Right hindlimb (tissue), 1 donor: Measurements from ENCODE around the gene TMEM271.

ENCODE experiments used
- DNase-seq: peaks from one replicate; pipeline ENCODE4 v3.0.0-alpha.2; 2018

TMEM271 gene, protein sequence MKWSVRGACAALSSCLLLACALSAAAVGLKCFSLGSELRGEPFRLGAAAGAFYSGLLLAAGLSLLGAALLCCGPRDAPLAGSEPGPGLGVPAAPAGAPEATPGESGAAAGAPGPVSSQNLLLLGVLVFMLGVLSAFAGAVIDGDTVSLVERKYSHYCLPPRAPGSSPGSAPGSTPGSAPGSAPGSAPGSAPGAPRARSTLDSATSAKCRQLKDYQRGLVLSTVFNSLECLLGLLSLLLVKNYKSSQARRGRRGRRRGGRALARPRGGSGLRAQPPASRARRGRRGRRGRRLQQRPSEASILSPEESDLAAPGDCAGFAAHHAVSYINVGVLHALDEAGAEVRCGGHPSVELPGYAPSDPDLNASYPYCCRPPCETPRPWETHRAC

DNA sequence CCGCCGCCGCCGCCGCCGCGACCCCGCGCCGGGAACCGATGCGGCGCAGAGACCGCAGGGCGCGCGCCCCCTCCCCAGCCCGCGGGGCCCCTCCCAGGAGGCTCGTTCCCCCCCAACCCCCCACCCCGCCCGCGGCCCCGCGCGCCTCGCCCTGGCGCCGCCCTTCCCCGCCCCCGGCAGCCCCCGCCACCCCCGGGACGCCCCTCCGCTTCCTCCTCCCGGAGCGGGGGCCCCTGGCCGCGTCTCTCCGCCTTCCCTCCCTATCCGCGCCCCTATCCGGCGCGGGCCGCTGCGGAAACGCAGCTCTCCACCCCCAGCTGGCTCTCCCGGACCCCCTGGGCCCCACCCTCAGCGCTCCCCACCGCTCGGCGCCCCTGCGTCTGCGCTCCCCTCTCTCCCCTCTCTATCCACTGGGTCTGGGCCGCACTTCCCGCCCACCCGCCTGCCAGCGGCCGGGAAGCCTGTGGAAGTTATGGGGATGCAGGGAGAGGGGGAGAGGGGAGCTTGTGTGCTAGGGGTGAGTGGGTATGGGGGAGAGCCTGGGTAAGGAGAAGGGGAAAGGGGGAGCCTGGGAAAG lies at the start of gene TMEM271:
Gene TMEM271 (minus strand): TSS at position 51 of the 577 bp plus-strand sequence. CDS start 233 bp downstream, outside the sequence.
- DNase-seq: no peak

DNA sequence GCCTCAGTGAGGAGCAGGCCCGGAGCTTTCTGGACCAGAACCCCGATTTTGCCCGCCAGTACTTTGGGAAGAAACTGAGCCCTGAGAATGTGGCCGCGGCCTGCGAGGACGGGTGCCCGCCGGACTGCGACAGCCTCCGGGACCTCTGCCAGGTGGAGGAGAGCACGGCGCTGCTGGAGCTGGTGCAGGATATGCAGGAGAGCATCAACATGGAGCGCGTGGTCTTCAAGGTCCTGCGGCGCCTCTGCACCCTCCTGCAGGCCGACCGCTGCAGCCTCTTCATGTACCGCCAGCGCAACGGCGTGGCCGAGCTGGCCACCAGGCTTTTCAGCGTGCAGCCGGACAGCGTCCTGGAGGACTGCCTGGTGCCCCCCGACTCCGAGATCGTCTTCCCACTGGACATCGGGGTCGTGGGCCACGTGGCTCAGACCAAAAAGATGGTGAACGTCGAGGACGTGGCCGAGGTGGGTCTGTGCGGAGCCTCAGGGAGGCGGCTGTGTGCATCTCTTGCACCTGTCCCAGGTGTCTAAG lies 49.6 kb upstream of the TMEM271 start:
- no peak for DNase-seq

DNA sequence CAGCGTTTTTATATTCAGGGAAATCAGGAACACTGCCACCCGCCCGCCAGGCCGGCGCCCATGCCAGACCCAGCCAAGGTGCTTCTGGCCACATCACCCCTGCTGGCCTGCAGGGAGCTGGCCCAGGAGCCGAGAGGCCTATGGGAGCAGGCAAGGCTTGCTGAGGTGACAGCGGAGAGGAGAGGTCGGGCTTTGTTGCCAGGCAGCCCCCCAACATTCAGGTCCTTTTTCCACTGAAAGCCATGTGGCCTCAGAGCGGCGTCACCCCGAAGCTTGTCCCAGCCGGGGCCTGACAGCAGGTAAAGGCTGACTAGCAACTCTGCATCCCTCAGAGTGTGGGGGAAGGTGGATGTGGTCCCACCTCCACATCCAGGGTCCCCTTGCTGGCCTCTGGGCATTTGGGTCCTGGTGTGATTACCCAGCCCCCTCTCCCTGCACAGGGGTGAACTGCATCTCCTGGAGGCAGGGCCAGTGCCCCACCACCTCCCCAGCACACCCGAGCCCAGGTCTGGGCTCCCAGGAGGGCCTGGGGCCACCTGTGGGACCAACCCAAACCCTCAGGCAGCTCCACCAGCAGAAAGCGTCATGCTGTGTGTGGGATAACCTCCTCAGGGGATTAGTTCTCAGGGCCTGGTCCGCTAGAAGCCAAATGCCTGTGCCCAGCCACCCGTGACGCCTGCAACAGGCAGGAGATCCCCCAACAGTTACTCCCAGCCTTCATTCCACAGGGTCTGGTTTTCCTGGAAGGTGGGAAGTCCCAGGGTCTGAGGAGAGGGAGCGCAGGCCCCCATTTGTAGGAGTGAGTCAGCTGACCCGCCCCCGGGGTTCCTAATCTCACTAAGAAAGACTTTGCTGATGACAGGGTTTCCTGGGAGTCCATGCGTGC lies 48.9 kb upstream of the TMEM271 start, which contains the start of gene PDE6B:
Gene PDE6B (plus strand): TSS at position 869 of the 886 bp plus-strand sequence. CDS start 54 bp downstream, outside the sequence.
- DNase-seq: no peak

DNA sequence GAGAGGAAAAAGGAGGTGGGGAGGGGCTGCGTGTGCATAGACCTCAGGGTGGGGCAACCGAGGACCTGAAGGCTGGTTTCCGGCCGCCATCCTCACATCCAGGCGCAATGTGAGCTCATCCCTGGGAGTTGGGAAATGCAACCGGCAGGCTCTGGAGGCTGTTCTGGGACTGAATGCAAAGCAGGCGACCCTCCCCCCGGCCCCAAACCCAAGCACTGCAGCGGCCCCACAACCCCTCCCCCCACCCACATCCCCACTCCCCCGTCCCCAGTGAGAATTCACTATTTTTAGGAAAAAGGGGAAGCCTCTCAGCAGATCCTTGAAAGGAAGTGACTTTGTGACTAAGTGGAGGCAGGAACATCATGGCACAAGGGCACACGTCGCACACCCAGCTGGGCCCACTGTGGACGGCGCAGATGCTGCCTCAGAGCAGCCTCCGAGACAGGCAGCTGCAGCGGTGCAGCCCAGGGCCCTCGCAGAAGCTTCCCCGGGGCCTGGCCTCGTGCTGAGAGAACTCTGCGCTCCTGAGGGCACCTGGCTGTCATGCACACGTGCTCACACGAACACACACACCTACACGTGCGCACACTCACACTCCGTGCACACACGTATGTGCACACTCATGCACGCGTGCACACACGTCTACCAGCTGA lies 47.9 kb upstream of the TMEM271 start:
- no peak for DNase-seq

DNA sequence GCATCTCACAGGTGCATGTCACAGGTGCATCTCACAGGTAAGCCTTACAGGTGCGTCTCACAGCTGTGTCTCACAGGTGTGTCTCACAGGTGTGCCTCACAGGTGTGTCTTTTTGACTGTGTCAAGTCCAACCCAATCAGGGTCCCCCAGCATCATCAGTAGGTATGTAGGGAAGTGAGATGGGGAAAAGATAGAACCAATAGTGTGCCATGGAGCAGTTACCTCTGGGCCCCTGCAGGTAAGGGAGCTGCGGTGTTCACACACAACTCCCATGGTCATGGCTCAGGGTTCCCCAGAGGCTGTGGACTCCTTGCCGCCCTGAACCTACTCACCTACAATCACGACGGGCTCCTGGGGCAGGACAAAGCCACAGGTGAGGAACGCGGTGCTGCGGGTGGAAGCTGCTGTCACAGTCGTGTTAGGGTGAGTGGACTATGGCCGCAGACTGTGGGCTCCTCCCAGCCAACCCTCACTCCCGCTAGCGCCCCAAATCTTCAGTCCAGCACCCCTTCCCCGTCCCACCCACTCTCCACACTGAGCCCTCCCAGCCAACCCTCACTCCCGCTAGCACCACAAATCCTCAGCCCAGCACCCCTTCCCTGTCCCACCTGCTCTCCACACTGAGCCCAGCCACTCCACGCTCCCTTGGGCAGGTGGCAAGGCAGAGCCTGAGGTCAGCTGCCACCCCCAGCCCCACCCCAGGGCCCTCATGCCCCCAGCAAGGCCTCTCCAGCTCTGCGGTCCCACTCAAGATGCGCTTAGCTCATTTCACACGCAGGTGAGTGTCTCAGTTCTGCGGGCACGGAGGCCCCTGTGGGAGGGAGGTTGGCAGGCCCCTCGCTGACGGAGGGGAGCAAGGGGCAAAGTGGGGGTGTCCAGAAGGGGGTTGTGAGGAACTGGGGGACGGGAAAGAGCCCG lies 47.2 kb upstream of the TMEM271 start:
- DNase-seq: no peak

DNA sequence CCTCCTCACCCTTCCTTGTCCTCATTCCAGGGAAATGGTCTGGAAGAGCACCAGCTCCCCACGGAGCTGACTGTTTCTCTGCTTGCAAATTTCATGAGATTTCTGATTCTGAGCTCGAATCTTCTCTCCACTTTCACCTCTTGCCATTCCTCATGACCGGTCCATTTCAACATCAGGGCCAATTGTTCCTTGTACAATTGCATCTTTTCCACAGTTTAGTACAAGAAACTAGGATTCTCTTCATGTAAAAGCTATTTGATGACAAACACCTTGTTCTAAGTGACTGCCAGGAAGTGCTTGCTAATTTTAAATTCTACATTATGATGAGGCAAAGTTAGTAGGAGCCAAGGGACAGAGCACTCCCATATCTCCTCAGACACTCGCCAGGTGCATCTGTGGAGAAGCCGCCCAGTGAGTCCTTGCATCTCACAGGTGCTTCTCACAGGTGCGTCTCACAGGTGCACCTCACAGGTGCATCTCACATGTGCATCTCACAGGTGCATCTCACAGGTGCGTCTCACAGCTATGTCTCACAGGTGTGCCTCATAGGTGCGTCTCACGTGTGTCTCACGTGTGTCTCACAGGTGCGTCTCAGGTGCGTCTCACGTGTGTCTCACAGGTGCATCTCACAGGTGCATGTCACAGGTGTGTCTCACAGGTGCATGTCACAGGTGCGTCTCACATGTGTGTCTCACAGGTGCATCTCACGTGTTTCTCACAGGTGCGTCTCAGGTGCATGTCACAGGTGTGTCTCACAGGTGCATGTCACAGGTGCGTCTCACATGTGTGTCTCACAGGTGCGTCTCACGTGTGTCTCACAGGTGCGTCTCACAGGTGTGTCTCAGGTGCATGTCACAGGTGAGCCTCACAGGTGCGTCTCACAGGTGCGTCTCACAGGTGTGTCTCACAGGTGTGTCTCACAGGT lies 46.2 kb upstream of the TMEM271 start:
- DNase-seq: no peak

DNA sequence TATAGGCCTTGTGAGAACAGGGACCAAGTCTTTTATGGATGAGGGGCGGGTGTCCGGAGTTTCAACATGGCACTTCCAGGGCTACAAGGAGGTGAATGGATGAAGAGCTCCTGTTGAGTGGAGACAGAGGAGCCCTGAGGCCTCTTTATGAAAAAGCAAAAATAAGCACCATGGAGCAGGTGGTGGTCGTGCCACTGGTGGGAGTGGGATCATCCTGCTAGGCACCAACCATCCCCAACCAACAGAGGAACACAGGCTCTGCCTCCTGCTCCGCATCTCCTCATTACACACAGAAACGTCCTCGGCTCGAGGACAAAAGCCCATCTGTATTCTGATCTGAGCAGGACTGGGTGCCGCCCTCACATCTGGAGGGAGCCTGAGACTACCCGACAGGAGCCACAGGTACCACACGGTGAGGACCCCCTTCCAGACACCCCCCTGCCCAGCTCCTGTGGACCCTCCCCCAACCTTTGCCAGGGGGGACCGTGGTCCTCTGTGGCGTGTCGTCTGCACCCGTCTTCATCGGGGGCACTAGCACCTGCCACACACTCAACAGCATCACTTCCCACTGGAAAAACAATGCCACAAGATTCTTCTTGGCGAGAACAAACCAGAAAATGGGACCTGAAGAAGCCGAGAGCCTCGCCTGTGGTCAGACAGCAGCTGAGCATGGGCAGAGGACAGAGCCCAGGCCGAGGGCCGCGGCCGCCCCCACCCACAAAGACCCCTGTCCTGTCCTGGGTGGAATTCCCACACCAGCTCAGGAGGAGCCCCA lies 45.4 kb upstream of the TMEM271 start:
- no peak for DNase-seq

DNA sequence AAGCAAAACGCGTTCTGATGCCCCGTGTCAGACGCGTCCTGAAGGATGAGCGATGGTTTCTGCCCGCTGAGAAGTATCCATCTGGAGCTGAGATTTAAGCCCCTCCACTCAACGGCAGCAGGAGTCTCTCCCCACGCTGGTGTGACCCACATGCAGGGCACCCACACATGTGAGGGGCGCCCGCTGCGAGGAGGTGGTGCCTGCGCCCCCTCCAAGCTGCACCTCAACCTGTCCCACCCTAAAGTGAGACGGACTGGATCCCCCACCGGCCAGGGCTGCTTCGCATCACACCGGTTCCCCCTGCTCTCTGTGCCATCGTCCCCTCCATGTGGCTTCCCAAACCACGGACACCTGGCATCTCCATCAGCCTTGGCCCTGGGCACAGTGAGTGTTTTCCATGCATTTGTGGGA lies 44.8 kb upstream of the TMEM271 start:
- no peak for DNase-seq

DNA sequence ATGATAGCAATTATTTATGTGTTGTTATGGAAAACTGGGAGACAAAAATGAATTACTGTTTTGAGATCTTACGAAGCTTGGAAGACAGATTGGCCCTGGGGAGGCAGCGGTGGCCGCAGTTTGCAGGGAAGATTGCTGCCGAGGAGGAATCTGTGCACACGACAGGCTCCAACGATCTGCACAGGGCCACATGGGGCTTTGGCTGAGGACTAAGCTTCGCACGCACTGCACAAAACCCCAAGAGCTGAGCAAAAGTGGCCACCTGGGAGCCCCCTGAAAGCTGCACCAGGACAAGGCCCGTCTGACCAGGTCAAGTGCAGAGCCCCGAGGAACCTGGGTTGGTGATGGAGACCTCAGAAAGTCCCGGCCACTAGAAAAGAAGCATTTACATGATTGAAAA lies 44.1 kb upstream of the TMEM271 start:
- DNase-seq: no peak

DNA sequence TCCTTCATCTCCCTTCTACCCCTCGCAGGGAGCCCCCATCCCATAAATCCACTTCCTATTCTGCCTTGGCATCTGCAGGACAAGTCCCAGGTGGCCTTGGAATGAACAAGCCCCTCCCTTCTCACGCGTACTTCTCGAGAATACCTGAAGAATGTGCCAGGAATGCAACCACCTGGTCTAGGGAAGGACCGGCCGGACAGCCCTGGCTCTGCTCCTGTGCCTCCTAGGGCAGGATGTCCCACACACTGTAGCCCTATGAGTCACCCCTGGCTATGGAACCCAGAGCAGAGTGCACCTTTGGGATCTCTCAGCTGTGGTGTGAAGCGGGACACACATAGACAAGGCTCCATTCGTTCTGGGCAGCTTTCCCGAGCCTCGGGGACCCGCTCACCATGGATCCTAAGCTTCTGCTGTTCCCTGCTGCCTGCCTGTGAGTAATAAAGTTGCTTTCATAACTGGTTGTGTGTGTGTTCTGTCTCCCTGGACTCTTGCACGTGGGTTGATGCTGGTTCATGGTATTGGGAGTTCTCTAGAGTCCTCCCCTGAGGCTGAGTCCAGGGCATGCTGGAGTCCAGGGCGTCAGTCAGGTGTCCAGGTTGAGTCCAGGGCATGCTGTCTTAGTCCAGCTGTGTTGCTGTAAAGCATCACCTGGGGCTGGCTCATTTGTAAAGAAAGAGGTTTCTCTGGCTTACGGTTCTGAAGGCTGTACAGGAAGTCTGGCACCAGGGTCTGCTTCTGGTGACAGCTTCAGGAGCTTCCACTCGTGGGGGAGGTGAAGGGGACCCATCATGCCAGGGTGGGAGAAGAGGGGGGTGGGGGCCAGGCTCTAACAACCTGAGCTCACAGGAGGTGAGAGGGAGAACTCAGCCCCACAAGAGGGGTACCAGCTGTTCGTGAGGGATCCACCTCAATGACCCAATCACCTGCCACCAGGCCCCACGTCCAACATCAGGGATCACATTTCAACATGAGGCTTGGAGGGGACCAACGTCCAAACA lies 41.8 kb upstream of the TMEM271 start:
- DNase-seq: no peak

DNA sequence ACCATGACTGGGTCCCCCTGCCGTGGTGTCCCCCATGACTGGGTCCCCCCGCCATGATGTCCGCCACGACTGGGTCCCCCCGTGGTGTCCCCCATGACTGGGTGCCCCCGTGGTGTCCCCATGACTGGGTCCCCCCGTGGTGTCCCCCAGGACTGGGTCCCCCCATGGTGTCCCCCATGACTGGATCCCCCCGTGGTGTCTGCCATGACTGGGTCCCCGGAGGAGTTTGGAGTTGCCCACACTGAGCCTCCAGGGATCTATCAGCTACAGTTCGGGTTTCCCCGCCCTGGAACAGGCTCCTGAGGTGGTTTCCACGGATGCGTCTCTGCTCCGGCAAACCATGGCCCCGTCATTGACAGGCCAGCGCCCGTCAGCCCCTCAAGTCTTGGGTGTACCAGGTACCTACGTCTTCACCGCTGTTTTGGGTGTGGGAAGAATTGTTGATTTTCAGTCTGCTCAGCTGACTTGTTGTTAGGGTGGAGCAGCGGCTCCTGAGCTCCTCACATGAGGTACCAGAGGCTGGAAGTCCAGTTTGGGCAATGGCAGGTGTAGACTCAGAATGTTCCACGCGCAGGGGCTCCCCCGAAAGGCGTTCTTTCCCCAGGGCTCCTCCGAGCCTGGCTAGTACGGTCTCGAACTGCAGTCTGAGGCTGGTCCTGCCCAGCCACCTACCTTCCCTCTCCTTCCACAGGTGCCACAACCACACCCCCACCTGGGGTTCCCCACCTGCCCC lies 41.0 kb upstream of the TMEM271 start:
- DNase-seq: no peak

DNA sequence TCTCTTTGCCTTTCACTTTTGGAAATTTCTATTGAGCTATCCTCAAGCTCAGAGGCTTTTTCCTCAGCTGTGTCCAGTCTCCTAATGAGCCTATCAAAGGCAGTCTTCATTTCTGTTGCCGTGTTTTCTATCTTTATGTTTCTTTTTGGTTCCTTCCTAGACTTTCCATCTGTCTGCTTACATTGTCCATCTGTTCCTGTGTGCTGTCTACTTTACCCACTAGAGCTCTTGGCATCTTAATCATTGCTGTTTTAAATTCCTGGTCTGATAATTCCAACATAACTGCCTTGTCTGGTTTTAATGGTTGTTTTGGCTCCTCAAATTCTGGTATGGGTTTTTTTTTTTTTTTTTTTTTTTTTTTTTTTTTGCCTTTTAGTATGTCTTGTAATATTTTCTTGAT lies 40.0 kb upstream of the TMEM271 start:
- no peak for DNase-seq

DNA sequence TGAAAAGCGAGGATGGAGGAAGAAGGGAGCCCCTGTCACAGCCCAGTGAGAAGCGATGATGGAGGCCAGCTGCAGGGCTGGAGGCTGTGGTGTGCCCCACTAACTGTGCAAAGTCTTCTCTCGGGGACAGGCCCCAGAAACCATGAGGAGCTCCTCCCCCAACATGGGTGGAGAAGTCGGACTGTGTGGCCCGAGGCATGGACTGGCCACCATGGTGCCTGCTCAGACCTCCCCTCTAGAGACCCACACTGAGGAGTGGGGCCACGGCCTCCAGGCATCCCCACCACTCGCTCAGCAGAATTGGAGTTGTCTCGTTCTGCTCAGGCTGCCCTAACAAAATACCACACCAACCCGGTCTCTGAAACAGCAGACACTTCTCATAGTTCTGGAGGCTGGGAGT lies 37.0 kb upstream of the TMEM271 start:
- no peak for DNase-seq

DNA sequence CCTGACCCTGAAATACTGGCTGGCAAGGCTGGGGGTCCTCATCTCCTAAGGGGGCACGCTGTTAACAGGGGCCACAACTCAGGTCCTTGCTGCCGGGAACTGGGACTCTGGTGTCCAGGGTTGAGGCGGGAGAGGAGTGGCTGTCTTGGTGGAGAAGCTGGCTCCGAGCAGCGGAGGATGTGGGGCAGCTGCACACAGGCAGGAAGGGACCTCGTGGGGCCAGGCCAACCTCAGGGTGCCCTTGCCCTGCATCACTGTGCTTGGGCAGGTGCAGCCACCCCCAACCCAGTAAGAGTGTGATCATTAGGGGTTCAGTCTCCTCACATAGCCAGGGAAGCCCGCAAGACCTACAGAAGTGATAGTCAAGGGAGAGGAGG lies 36.6 kb upstream of the TMEM271 start:
- no peak for DNase-seq

DNA sequence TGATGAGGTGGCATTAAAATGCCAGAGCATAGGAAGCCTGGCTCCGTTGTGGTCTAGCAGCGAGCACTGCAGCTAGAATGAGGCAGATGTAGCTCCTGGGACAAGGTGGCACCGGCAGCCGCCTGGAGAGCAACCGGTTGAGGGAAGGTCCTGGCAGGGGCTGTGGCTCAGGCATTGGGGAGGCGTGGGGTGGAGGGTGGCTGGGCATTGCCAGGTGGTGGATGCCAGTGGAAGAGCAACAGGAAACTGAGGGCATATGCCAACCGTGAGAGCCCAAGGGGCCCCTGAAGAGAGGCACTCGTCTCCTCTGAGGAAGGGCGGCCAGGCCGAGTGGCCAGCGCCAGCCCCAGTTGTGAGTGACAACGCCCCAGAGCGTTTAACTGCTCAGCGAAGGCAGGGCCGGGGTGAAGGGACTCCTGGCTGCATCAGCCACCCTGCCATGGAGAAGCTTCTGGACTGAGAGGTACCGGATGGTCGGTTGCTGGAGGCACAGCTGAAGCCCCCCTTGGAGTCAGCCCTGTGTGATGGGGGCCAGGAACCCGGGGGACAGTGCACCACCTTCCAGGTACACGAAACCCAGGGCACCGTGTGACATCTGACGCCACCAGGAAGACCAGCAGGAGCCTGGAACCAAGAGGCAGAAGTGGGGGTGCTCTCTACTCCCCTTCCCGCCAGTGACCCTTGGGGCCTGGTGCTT lies 36.1 kb upstream of the TMEM271 start:
- DNase-seq: no peak

DNA sequence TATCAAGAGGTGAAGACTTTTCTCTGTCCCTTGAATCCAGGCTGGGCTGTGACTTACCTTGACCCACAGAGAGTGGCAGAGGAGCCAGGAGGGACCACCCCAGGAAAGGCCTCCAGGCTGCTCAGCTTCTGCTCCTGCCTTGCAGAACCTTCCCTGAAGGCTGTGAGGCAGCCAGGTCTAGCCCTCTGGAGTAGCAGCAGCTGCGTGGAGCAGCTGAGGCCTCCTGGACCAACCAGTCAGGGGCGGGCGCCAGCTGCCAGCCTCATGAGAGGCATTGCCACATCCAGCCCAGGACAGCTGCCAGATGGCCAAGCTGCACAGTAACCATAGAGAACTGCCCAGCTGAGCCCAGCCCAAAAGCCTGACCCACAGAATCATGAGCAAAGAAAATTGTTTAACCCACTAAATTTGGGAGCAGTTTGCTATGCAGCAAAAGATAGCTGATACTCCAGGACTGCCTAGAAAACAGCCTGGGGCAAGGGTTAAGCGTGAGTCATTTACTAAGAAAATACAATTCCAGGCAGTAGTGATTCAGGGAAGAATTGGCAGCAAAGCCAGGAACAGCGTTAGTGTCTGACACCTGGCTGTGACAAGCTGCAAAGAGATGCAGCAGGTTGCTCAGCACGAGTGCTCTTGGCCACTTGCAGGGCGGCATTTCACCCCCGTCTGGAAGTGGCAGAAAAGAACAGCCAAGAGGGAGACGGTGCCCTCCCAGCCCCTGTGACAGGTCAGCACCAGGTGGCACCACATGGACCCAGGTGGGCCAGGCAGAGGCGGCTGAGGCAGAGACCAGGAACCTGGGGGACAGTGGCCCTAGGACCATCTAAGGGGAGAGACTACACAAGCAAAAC lies 34.5 kb upstream of the TMEM271 start:
- DNase-seq: peak; percentile 75
